ENCODE measurements around the gene ARHGDIA.
"Not testable (repeated sequence)": the region's sequence is repeated elsewhere in the genome, so short reads cannot be mapped to it uniquely, and the experiment has no call there.

ARHGDIA gene

DNA sequence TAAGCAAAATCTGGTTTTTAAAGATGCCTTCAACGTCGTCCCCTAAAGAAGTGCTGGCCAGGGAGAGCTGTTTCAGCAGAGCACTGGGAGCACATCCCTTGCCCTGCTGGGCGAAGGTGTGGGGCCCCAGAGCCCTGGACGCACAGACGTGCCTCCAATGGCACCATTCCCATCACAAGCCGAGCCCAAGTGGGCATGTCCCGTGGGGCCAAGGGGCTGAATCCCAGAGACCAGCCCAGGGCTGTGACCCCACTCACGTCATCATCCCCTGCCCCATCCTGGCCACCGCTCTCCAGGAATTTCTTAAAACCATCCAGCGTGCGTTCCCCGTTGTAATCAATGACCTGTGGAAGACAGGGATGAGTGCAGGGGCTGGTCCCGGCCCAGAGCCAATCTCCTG is 26.2 kb downstream of the ARHGDIA start:
- Histone ChIP-seq H3K4me1 (ENCODE audit: insufficient read depth, low read length) (no peaks in the 10 kb centered on the region), H3K9me3 (ENCODE audit: insufficient read depth, low read depth, low read length) (no peaks in the 10 kb centered on the region), H3K36me3 (ENCODE audit: insufficient read depth, low read length) (peaks cover 64% of the 10 kb centered on the region), H3K27ac (ENCODE audit: low read depth, low read length) (no peak overlapping the region), H3K9ac (ENCODE audit: low read depth, low read length) (no peak overlapping the region), H3K27me3 (ENCODE audit: insufficient read depth, low read length) (no peaks in the 10 kb centered on the region), H3K4me3 (ENCODE audit: low read length) (no peak overlapping the region)
- WGBS: 93% methylated on average over 13 of the region's 13 CpGs

- no peak overlapping the region for H3K9ac ChIP-seq (ENCODE audit: low read depth, low read length)
- H3K36me3 ChIP-seq (ENCODE audit: insufficient read depth, low read length): peaks cover 62% of the 10 kb centered on the region
- no peaks in the 10 kb centered on the region for H3K9me3 ChIP-seq (ENCODE audit: insufficient read depth, low read depth, low read length)
- no peaks in the 10 kb centered on the region for H3K4me1 ChIP-seq (ENCODE audit: insufficient read depth, low read length)
- no peak overlapping the region for H3K4me3 ChIP-seq (ENCODE audit: low read length)
- H3K27ac ChIP-seq (ENCODE audit: low read depth, low read length): no peak overlapping the region
- no peaks in the 10 kb centered on the region for H3K27me3 ChIP-seq (ENCODE audit: insufficient read depth, low read length)
- 93% methylated on average over 14 of the region's 14 CpGs for WGBS
Measured at GRCh38 chr17:81844327-81844851, 26.7 kb downstream of the ARHGDIA start.

GRCh38 chr17:81843713-81844326 is 27.3 kb downstream of the ARHGDIA start:
- H3K36me3 ChIP-seq (ENCODE audit: insufficient read depth, low read length): peaks cover 58% of the 10 kb centered on the region
- 96% methylated on average over 30 of the region's 30 CpGs for WGBS
- H3K27ac ChIP-seq (ENCODE audit: low read depth, low read length): no peak overlapping the region
- no peaks in the 10 kb centered on the region for H3K4me1 ChIP-seq (ENCODE audit: insufficient read depth, low read length)
- no peaks in the 10 kb centered on the region for H3K27me3 ChIP-seq (ENCODE audit: insufficient read depth, low read length)
- no peak overlapping the region for H3K4me3 ChIP-seq (ENCODE audit: low read length)
- no peak overlapping the region for H3K9ac ChIP-seq (ENCODE audit: low read depth, low read length)
- no peaks in the 10 kb centered on the region for H3K9me3 ChIP-seq (ENCODE audit: insufficient read depth, low read depth, low read length)

- no peak overlapping the region for H3K27ac ChIP-seq (ENCODE audit: low read depth, low read length)
- H3K9me3 ChIP-seq (ENCODE audit: insufficient read depth, low read depth, low read length): no peaks in the 10 kb centered on the region
Measured at GRCh38 chr17:81842725-81843504, 28.2 kb downstream of the ARHGDIA start.

GRCh38 chr17:81842378-81842724 is 28.8 kb downstream of the ARHGDIA start:
- Histone ChIP-seq H3K9me3 (ENCODE audit: insufficient read depth, low read depth, low read length) (no peaks in the 10 kb centered on the region), H3K4me3 (ENCODE audit: low read length) (no peak overlapping the region), H3K9ac (ENCODE audit: low read depth, low read length) (no peak overlapping the region), H3K4me1 (ENCODE audit: insufficient read depth, low read length) (no peaks in the 10 kb centered on the region), H3K27me3 (ENCODE audit: insufficient read depth, low read length) (no peaks in the 10 kb centered on the region), H3K27ac (ENCODE audit: low read depth, low read length) (no peak overlapping the region), H3K36me3 (ENCODE audit: insufficient read depth, low read length) (peaks cover 50% of the 10 kb centered on the region)
- 97% methylated on average over 11 of the region's 11 CpGs for WGBS

More at GRCh38 chr17:81842725-81843504, 28.2 kb downstream of the ARHGDIA start:
- 94% methylated on average over 21 of the region's 21 CpGs for WGBS
- Histone ChIP-seq H3K9ac (ENCODE audit: low read depth, low read length) (no peak overlapping the region), H3K27me3 (ENCODE audit: insufficient read depth, low read length) (no peaks in the 10 kb centered on the region), H3K4me3 (ENCODE audit: low read length) (no peak overlapping the region), H3K4me1 (ENCODE audit: insufficient read depth, low read length) (no peaks in the 10 kb centered on the region), H3K36me3 (ENCODE audit: insufficient read depth, low read length) (peaks cover 53% of the 10 kb centered on the region)

GRCh38 chr17:81841866-81842265 is 29.3 kb downstream of the ARHGDIA start:
- 0 out of 2 replicates have a peak overlapping the region, but pooled peaks have one; percentile 24 for H3K9ac ChIP-seq (ENCODE audit: low read depth, low read length)
- 95% methylated on average over 15 of the region's 15 CpGs for WGBS
- H3K4me1 ChIP-seq (ENCODE audit: insufficient read depth, low read length): no peaks in the 10 kb centered on the region
- no peak overlapping the region; the same call in 1 of the 2 replicates for H3K27ac ChIP-seq (ENCODE audit: low read depth, low read length)
- H3K4me3 ChIP-seq (ENCODE audit: low read length): no peak overlapping the region
- peaks cover 46% of the 10 kb centered on the region for H3K36me3 ChIP-seq (ENCODE audit: insufficient read depth, low read length)
- H3K9me3 ChIP-seq (ENCODE audit: insufficient read depth, low read depth, low read length): no peaks in the 10 kb centered on the region
- H3K27me3 ChIP-seq (ENCODE audit: insufficient read depth, low read length): no peaks in the 10 kb centered on the region

GRCh38 chr17:81840826-81841778 is 30.0 kb downstream of the ARHGDIA start:
- H3K36me3 ChIP-seq (ENCODE audit: insufficient read depth, low read length): peaks cover 38% of the 10 kb centered on the region
- no peaks in the 10 kb centered on the region for H3K27me3 ChIP-seq (ENCODE audit: insufficient read depth, low read length)
- no peaks in the 10 kb centered on the region for H3K4me1 ChIP-seq (ENCODE audit: insufficient read depth, low read length)
- WGBS: 90% methylated on average over 40 of the region's 40 CpGs
- H3K4me3 ChIP-seq (ENCODE audit: low read length): no peak overlapping the region
- no peaks in the 10 kb centered on the region for H3K9me3 ChIP-seq (ENCODE audit: insufficient read depth, low read depth, low read length)
- H3K9ac ChIP-seq (ENCODE audit: low read depth, low read length): peak overlapping the region; percentile 24; the same call in 1 of the 2 replicates
- H3K27ac ChIP-seq (ENCODE audit: low read depth, low read length): no peak overlapping the region; the same call in 1 of the 2 replicates

DNA sequence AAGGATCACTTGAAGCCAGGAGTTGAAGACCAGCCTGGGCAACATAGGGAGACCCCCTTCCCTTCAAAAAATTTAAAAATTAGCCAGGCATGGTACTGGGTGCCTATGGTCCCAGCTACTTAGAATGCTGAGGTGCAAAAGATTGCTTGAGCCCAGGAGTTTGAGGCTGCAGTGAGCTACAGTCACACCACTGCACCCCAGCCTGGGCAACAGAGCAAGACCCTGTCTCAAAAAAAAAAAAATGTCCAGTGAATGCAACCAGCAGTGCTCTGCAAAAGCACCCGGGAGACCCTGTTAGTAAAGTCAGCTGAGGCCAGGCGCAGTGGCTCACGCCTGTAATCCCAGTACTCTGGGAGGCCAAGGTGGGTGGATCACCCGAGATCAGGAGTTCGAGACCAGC is 31.1 kb downstream of the ARHGDIA start:
- not testable (repeated sequence) for H3K27ac ChIP-seq (ENCODE audit: low read depth, low read length); H3K9me3 ChIP-seq (ENCODE audit: insufficient read depth, low read depth, low read length); H3K4me3 ChIP-seq (ENCODE audit: low read length); H3K4me1 ChIP-seq (ENCODE audit: insufficient read depth, low read length); H3K9ac ChIP-seq (ENCODE audit: low read depth, low read length); H3K27me3 ChIP-seq (ENCODE audit: insufficient read depth, low read length)
- 98% methylated on average over 5 of the region's 5 CpGs for WGBS
- peaks cover 28% of the 10 kb centered on the region for H3K36me3 ChIP-seq (ENCODE audit: insufficient read depth, low read length)

- no peak overlapping the region for H3K9ac ChIP-seq (ENCODE audit: low read depth, low read length)
- 90% methylated on average over 15 of the region's 15 CpGs for WGBS
- H3K4me1 ChIP-seq (ENCODE audit: insufficient read depth, low read length): no peaks in the 10 kb centered on the region
- H3K36me3 ChIP-seq (ENCODE audit: insufficient read depth, low read length): peaks cover 20% of the 10 kb centered on the region
- no peaks in the 10 kb centered on the region for H3K9me3 ChIP-seq (ENCODE audit: insufficient read depth, low read depth, low read length)
- no peak overlapping the region for H3K27ac ChIP-seq (ENCODE audit: low read depth, low read length)
- no peaks in the 10 kb centered on the region for H3K27me3 ChIP-seq (ENCODE audit: insufficient read depth, low read length)
- no peak overlapping the region for H3K4me3 ChIP-seq (ENCODE audit: low read length)
Measured at GRCh38 chr17:81839301-81839700, 31.8 kb downstream of the ARHGDIA start.

GRCh38 chr17:81838753-81839255 is 32.3 kb downstream of the ARHGDIA start:
- H3K27ac ChIP-seq (ENCODE audit: low read depth, low read length): no peak overlapping the region
- 66% methylated on average over 17 of the region's 17 CpGs for WGBS
- no peak overlapping the region for H3K9ac ChIP-seq (ENCODE audit: low read depth, low read length)
- H3K36me3 ChIP-seq (ENCODE audit: insufficient read depth, low read length): peaks cover 15% of the 10 kb centered on the region
- no peaks in the 10 kb centered on the region for H3K27me3 ChIP-seq (ENCODE audit: insufficient read depth, low read length)
- no peak overlapping the region for H3K4me3 ChIP-seq (ENCODE audit: low read length)
- H3K9me3 ChIP-seq (ENCODE audit: insufficient read depth, low read depth, low read length): no peaks in the 10 kb centered on the region
- H3K4me1 ChIP-seq (ENCODE audit: insufficient read depth, low read length): no peaks in the 10 kb centered on the region
